ENCODE measurements around the gene CCL22.

Gene CCL22

DNA sequence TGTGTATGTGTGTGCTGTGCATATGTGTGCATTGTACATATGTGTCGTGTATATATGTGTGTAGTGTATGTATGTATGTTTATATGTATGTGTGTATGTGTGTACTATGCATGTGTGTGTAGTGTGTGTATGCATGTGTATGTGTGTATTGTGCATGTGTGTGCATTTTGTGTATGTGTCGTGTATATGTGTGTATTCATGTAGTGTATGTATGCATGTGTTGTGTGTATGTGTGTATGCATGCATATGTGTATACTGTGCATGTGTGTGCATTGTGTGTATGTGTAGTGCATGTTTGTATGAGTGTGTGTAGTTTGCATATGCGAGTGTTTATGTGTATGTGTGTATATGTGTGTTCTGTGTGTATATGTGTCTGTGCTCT is 30.5 kb downstream of the CCL22 start:
- no peak for DNase-seq (ENCODE audit: low read depth)

DNA sequence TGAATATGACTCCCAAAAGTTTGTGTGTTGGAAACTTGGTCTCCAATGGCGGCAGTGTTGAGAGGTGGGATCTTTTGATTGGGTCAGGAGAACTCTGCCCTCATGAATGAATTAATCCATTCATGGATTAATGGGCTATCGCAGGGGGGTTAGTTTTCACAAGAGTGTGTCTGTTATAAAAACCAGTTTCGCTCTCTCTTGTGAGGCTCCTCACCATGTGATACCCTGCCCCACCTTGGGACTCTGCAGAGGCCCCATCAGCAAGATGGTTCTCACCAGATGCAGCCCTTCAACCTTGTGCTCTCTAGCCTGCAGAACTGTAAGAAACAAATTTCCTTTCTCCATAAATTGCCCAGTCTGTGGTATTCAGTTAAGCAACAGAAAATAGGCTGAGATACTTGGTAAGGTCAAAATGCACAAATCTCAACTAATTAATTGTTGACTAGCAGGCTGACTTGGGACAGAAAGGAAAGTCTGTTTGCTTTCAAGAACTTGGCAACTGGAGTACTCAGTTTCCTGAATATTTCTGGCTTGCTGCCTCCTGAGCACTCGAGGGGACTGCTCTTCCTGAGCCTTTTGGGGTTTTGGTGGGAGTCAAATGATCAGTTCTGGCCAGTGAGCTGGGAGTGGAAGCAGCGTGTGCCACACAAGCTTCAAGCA is 32.2 kb downstream of the CCL22 start:
- DNase-seq (ENCODE audit: low read depth), result no peak
- no peak overlapping the region for H3K4me3 ChIP-seq (ENCODE audit: low read length)
- TF ChIP-seq, protein P1, sequence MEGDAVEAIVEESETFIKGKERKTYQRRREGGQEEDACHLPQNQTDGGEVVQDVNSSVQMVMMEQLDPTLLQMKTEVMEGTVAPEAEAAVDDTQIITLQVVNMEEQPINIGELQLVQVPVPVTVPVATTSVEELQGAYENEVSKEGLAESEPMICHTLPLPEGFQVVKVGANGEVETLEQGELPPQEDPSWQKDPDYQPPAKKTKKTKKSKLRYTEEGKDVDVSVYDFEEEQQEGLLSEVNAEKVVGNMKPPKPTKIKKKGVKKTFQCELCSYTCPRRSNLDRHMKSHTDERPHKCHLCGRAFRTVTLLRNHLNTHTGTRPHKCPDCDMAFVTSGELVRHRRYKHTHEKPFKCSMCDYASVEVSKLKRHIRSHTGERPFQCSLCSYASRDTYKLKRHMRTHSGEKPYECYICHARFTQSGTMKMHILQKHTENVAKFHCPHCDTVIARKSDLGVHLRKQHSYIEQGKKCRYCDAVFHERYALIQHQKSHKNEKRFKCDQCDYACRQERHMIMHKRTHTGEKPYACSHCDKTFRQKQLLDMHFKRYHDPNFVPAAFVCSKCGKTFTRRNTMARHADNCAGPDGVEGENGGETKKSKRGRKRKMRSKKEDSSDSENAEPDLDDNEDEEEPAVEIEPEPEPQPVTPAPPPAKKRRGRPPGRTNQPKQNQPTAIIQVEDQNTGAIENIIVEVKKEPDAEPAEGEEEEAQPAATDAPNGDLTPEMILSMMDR (conservative IDR thresholded peaks at IDR 0.05; ENCODE audit: low read depth, low read length), result no peak

More for the DNA sequence above, 30.5 kb downstream of the CCL22 start:
- TF ChIP-seq, protein P1 (conservative IDR thresholded peaks at IDR 0.05; ENCODE audit: low read depth, low read length), result no peak
- no peak overlapping the region for H3K4me3 ChIP-seq (ENCODE audit: low read length)

DNA sequence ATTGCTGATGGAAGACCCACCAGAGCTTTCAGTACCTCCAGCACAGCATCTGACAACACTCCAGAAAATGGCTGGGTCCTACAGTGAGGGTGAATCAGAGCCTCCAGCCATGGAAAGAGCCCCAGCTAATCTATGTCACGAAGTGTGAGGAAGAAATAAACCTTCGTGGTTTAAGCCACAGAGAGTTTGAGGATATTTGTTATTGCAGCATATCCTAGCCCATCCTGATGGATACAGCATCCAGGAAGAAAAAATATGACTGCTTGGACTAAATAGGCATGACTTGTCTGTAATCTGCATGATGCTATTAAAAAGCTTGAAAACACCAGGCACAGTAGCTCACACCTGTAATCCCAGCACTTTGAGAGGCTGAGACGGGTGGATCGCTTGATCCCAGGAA is 32.7 kb downstream of the CCL22 start:
- no peak for DNase-seq (ENCODE audit: low read depth)
- no peak overlapping the region for H3K4me3 ChIP-seq (ENCODE audit: low read length)
- TF ChIP-seq, protein P1 (conservative IDR thresholded peaks at IDR 0.05; ENCODE audit: low read depth, low read length), result no peak

DNA sequence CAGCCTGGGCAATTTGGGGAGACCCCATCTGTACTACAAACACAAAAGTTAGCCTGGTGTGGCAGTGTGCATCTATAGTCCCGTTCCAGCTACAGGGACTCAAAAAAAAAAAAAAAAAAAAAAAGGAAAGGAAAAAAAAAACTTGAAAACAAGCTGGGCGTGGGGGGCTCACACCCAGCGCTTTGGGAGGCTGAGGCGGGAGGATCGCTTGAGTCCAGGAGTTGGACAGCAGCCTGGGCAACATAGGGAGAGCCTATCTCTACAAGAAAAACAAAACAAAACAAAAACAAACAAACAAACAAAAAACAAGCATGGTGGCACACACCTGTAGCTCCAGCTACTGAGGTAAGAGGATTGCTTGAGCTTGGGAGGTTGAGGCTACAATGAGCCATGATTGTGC is 33.1 kb downstream of the CCL22 start:
- no peak for DNase-seq (ENCODE audit: low read depth)
- TF ChIP-seq, protein P1 (conservative IDR thresholded peaks at IDR 0.05; ENCODE audit: low read depth, low read length), result no peak
- no peak overlapping the region for H3K4me3 ChIP-seq (ENCODE audit: low read length)

DNA sequence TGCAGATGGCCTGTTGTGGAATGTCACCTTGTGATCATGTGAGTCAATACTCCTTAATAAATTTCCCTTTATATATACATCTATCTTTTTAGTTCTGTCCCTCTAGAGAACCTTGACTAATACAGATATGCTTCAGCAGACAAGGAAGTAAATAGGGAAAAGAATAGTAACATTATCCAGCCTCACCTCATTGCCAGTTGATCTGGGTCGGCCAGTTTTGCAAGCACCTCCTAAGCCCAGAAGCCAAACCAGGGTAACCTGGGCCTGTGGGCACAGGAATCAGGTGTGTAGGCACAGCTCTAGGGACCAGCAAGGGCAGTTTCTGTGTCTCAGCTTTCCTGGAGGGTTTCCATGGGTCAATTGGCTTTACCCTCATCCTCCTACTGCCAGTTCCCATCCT is 34.1 kb downstream of the CCL22 start:
- DNase-seq (ENCODE audit: low read depth), result no peak
- TF ChIP-seq, protein P1 (conservative IDR thresholded peaks at IDR 0.05; ENCODE audit: low read depth, low read length), result no peak
- H3K4me3 ChIP-seq (ENCODE audit: low read length), result no peak overlapping the region

DNA sequence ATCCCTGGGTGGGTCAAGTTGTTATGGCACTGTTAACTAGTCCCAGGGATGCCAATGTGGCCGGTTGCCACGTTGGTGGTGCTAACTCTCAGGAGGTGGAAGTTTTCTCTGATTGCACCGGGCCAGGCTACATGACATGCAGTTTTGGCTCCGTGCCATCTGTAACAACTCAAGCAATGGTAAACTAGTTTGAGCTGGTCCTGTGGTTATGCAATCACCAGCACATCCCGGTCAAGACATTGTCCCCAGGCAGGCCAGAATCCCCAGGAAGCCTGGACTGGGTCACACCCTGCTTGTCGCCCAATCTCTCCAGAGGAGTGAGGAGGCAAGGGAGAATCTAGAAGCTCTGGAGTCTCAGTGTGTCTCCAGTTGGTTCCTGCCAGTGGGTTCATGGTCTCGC is 35.9 kb downstream of the CCL22 start:
- DNase-seq (ENCODE audit: low read depth), result no peak
- TF ChIP-seq, protein P1 (conservative IDR thresholded peaks at IDR 0.05; ENCODE audit: low read depth, low read length), result no peak
- H3K4me3 ChIP-seq (ENCODE audit: low read length), result no peak overlapping the region

DNA sequence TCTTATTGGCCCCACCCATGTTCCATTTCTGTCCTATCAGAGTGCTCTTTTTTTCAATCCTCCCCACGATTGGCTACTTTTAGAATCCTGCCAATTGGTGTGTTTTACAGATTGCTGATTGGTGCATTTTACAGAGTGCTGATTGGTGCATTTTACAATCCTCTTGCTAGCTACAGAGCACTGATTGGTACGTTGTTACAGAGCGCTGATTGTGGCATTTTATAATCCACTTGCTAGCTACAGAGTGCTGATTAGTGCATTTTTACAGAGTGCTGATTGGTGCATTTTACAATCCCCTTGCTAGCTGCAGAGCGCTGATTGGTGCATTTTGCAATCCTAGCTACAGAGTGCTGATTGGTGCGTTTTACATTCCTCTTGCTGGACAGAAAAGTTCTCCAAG is 36.4 kb downstream of the CCL22 start:
- no peak for DNase-seq (ENCODE audit: low read depth)
- TF ChIP-seq, protein P1 (conservative IDR thresholded peaks at IDR 0.05; ENCODE audit: low read depth, low read length), result no peak
- no peak overlapping the region for H3K4me3 ChIP-seq (ENCODE audit: low read length)
